Aorta (tissue), 5 donors: ENCODE data around the gene SLC26A1. TPM values are rescaled to one million over a fixed set of nuclear protein-coding genes. Genes with fewer than 3 reads are reported as not detected.

Experiments
- ATAC-seq: fragments of 200-7000 bp; cut with Tn5 transposase; one replicate; pipeline ENCODE4 v1.9.1; 2022; ENCODE audit warnings: moderate library complexity; ENCODE audit not compliant: low FRiP score
- DNase-seq, 2 donors: peaks; one replicate each; pipeline ENCODE4 v3.0.0-alpha.2; 2020
- H3K27ac ChIP-seq, 2 donors: one replicate each; pipeline ENCODE4 v1.5.1; 2013; ENCODE audit warnings: low read length in 2 of 2, mild to moderate bottlenecking in 2 of 2, moderate library complexity in 2 of 2, control low read depth in 1 of 2, inconsistent platforms in 1 of 2, low read depth in 1 of 2
- H3K27me3 ChIP-seq, 2 donors: one replicate each; pipeline ENCODE4 v1.6.1; 2013; ENCODE audit warnings: control low read depth in 1 of 2, low read length in 1 of 2, mild to moderate bottlenecking in 1 of 2, moderate library complexity in 1 of 2; ENCODE audit not compliant: insufficient read depth in 2 of 2, control insufficient read depth in 1 of 2
- H3K36me3 ChIP-seq, 2 donors: one replicate each; pipeline ENCODE4 v1.6.1; 2013; ENCODE audit warnings: control low read depth in 1 of 2, low read length in 1 of 2, mild to moderate bottlenecking in 1 of 2; ENCODE audit not compliant: insufficient read depth in 2 of 2, control insufficient read depth in 1 of 2
- H3K4me1 ChIP-seq, 2 donors: one replicate each; pipeline ENCODE4 v1.6.1; 2013; ENCODE audit warnings: low read length in 2 of 2, control low read depth in 1 of 2, mild to moderate bottlenecking in 1 of 2, moderate library complexity in 1 of 2; ENCODE audit not compliant: insufficient read depth in 2 of 2, control insufficient read depth in 1 of 2
- H3K4me3 ChIP-seq, 2 donors: one replicate each; pipeline ENCODE4 v1.5.1; 2013; ENCODE audit warnings: low read length in 2 of 2, control low read depth in 1 of 2, mild to moderate bottlenecking in 1 of 2
- H3K9me3 ChIP-seq: one replicate; pipeline ENCODE4 v1.6.1; 2013; ENCODE audit warnings: mild to moderate bottlenecking, low read length; ENCODE audit not compliant: control insufficient read depth
- WGBS, 2 donors: extraction: QIAGEN DNeasy Blood & Tissue Kit; methylation state at CpG; one replicate each; pipeline ENCODE4 v1.1.7; 2013; 5-methylcytosine and 5-hydroxymethylcytosine counted together
- intact Hi-C, 2 donors: fragments of 100-400 bp; cut with DNase I; formaldehyde crosslinking; loops; one replicate each; pipeline versions ENCODE4 v1.14.2 to v1.15.0; 2022
- polyA plus RNA-seq, 2 donors: library from polyadenylated mRNA; stranded (reverse); fragments of 200-250 nt; gene quantifications; one replicate each; pipeline ENCODE4 v1.2.3, GENCODE V29; 2013
- total RNA-seq, 2 donors: library from RNA; stranded (reverse); fragmentation: NEBNext Ultra II Directional; extraction: Animal tissue kit (Norgen Biotek cat#: 25700); gene quantifications; one replicate each; pipeline ENCODE4 v1.2.1, GENCODE V29; 2021
- donor health status: healthy with polysubstance abuse.
- donor health status: Bipolar disorder and iron deficiency.
- donor health status: DM: no; HTN: no; CAD: no.
- donor health status: DM: no; HTN: no; CAD: no.
- donor health status: DM: yes; HTN: yes; CAD: no.

The SLC26A1 gene
- total and polyA plus RNA-seq, 4 donors, result 0.38 to 0.87 (median 0.45) TPM; not detected in 1

- Histone ChIP-seq H3K27me3 (no peaks in the 10 kb centered on the region), H3K4me1 (no peaks in the 10 kb centered on the region), H3K27ac (no peak overlapping the region), H3K36me3 (no peaks in the 10 kb centered on the region), H3K4me3 (peak overlapping the region; percentile 70 to 90), H3K9me3 (no peaks in the 10 kb centered on the region)
- intact Hi-C loops, result loop anchor here in 1 of 2 donors (5.0 kb wide), 1 partner anchor 41 kb away; the partner anchor contains the start of genes GAK and TMEM175
- 1% methylated on average over 49 to 65 of the region's 65 CpGs for WGBS, 2 donors
- DNase-seq (no peak), ATAC-seq (peak; percentile 31)
Observed at GRCh38 chr4:972651-973424, 20.4 kb downstream of the SLC26A1 start.

DNA sequence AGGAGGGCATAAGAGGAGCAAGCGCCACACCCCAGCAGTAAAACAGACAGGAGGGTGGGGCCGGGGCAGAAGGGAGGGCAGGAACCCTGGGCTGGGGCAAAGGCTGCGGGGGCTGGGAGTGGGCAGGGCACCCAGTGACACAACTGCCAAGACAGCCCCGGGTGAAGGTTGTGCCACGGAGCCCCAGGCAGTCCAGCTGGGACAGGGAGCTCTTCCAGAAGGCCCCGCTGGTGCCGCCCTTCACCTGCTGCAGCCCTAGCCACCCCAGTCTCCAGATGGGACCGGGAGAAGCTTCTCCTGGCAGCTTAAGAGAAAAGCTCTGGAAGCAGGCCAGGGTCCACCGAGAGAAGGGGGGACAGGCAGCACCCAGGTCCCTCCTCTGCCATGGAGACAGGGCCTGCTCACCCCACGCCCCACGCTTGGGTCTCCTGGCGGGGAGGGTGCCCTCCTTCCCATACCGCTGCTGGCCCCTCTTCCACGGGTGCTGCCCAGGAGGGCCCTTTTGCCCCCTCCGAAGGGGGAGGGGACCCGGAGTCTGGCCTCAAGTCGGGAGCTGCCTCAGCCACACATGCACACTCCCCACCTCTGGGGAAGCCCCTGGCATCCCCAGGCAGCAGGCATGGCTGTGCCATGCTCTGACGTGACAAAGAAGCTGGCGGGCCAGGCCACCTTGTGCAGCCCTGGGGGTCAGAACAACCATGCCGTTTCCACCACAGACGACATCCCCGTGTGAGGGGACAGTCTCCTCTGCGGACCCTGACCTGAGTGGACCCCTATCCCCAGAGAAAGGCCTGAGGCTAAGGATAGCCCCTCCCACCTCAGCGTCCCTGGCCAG is 21.3 kb downstream of the SLC26A1 start:
- WGBS, 2 donors, result 44 to 52% methylated on average over 24 of the region's 24 CpGs

DNA sequence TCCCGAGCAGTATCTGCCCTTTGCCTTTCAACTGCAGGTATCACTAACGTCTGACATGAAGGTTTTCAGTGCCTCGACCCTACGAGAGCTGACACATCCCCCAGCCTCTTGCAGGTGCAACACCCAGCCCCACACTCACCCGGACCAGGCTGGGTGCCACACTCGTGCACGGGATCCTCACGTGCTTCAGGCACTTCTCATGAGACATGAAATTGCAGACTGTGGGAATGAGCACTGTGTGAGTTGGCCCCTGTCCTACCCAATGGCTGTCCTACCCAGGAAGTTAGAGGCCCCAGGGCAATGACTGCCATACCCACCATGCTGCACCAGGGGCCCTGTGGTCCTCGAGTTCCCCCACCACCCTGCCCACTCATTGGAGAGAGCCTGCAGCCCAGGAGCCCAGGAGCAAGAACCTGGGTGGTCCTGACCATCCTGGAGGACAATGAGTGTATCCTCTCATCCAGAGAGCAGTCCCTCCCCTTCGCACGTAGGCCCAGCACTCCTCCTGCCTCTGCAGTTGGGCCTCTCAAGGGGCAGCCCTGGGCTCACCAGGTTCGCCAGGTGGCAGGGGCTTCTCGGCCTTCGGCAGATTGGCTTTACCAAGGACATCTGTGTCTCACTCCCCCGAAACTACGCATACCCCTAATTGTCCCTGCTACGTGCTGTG is 22.2 kb downstream of the SLC26A1 start:
- Histone ChIP-seq H3K27ac (no peak overlapping the region), H3K36me3 (no peaks in the 10 kb centered on the region), H3K27me3 (no peaks in the 10 kb centered on the region), H3K4me3 (no peak overlapping the region), H3K4me1 (no peaks in the 10 kb centered on the region), H3K9me3 (no peaks in the 10 kb centered on the region)
- ATAC-seq (no peak), DNase-seq (no peak)
- 80 to 81% methylated on average over 17 of the region's 17 CpGs for WGBS, 2 donors
- intact Hi-C loops, result loop anchor here in 1 of 2 donors (5.0 kb wide), 1 partner anchor 39 kb away; the partner anchor contains the start of genes GAK and TMEM175

More for the DNA sequence above, 21.3 kb downstream of the SLC26A1 start:
- H3K4me3 ChIP-seq, result no peak overlapping the region
- ATAC-seq (no peak), DNase-seq (no peak)
- no peaks in the 10 kb centered on the region for H3K36me3 ChIP-seq
- no peaks in the 10 kb centered on the region for H3K9me3 ChIP-seq
- H3K4me1 ChIP-seq, result no peaks in the 10 kb centered on the region
- intact Hi-C loops, result loop anchor here in 1 of 2 donors (5.0 kb wide), 1 partner anchor 40 kb away; the partner anchor contains the start of genes GAK and TMEM175
- no peaks in the 10 kb centered on the region for H3K27me3 ChIP-seq
- no peak overlapping the region for H3K27ac ChIP-seq

DNA sequence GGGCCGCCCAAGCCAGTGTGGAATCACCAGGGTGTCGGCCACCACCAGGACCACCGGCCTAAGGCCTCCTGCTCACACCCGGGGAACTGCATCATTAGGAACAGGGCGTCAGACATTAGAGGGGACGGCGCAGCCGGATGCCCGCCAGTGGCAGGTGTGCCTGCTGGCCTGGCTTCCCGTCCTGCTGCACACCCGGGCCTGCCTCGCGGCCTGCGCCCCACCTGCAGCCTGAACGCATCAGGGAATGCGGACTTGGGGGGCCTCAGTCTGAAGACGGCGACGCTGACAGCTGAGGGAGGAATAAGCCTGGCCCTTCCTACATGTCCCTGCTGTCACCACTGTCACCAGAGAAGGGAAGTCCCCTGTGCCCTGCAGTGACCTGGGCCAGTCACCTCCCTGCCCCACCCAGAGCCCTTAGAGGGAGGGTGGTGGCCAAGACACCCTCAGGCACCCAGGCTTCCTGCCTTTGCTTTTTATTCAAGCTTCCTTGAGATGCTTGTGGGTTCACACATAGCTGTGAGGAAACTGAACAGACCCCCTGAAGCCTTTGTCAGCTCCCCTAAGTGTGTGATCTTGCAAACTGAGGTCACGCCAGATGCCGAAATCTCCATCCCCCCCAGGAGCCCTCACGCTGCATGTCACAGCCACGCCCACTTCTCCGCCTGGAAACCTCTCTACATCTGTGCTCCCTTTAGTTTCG is 23.0 kb downstream of the SLC26A1 start:
- Histone ChIP-seq H3K9me3 (no peaks in the 10 kb centered on the region), H3K4me3 (no peak overlapping the region), H3K4me1 (no peaks in the 10 kb centered on the region), H3K27ac (no peak overlapping the region), H3K36me3 (no peaks in the 10 kb centered on the region), H3K27me3 (no peaks in the 10 kb centered on the region)
- no peak for ATAC-seq
- intact Hi-C loops, result loop anchor here in 1 of 2 donors (5.0 kb wide), 1 partner anchor 38 kb away; the partner anchor contains the start of genes GAK and TMEM175
- WGBS, 2 donors, result 89 to 94% methylated on average over 20 to 25 of the region's 25 CpGs
- no peak for DNase-seq

- DNase-seq (no peak), ATAC-seq (no peak)
- no peaks in the 10 kb centered on the region for H3K4me1 ChIP-seq
- no peaks in the 10 kb centered on the region for H3K9me3 ChIP-seq
- no peaks in the 10 kb centered on the region for H3K36me3 ChIP-seq
- no peak overlapping the region for H3K27ac ChIP-seq
- no peak overlapping the region for H3K4me3 ChIP-seq
- no peaks in the 10 kb centered on the region for H3K27me3 ChIP-seq
- intact Hi-C loops, result no loop called here
- 89 to 93% methylated on average over 23 of the region's 23 CpGs for WGBS, 2 donors
Observed at GRCh38 chr4:968621-969394, 24.4 kb downstream of the SLC26A1 start.

DNA sequence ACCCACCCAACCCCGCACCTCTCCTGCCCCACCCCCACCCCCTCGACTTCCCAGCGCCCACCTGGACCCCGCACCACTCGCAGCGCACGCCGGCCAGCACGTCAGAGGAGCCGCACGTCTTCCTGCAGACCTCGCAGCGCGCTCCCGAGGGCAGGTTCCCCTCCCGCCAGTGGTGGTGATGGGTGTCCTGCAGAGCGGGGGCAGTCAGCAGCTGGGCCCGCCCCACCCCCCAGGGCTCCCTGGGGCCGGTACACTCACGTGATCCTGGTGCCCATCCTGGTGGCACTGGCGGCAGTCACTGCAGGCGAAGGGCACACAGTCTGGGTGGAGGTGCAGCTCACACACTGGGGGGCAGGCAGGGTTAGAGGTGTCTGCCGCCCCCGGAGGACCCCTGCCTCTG is 25.0 kb downstream of the SLC26A1 start:
- no peak overlapping the region for H3K4me3 ChIP-seq
- H3K36me3 ChIP-seq, result no peaks in the 10 kb centered on the region
- no peaks in the 10 kb centered on the region for H3K4me1 ChIP-seq
- no peaks in the 10 kb centered on the region for H3K9me3 ChIP-seq
- H3K27me3 ChIP-seq, result no peaks in the 10 kb centered on the region
- no peak overlapping the region for H3K27ac ChIP-seq
- ATAC-seq (no peak), DNase-seq (no peak)
- 30 to 36% methylated on average over 24 of the region's 24 CpGs for WGBS, 2 donors
- intact Hi-C loops, result no loop called here

DNA sequence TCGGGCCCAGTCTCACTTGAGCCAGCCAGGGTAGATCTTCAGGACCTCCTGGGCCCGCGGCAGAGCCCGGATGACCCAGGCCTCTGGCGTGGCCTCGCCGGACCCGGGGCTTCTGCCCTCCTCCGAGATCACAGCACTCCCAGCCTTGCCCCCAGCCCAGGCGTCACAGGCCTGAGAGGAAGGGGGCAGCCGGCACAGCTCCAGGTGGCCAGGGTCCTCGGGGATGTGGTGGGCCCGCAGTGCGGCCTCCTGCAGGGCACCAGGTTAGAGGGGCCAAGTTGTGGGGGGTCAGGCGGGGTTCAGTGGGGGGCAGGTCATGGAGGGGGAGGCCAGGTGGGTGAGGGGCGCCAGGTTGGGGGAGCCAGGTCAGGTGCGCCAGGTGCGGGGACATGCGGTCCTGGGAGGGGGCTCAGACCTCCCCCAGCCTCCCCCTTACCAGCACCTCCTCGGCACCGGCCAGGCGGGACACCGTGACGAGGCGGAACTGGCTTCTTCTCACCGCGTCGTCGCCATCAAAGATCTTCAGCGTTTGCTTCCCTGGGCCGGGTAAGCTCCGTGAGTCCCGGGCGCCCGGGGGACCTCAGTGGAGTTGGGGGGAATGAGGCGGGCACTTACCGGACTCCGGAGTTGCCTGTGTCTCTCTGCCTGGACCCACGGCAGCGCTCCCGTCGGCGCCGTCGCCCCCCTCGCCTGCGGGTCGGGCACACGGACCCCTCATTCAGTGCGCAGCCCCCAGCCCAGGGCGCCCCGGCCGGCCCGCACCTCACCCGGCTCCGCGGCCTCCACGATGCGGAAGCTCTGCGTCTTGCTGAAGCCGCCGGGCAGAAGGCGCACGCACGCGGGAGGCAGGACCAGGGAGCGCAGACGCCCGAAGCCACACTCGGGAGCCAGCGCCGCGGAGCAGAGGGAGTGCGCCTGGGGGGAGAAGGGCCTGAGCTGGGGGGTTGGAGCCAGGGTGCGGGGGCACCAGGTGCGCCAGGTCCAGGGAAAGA is 25.8 kb downstream of the SLC26A1 start:
- Histone ChIP-seq H3K27ac (no peak overlapping the region), H3K9me3 (no peaks in the 10 kb centered on the region), H3K4me1 (no peaks in the 10 kb centered on the region), H3K27me3 (no peaks in the 10 kb centered on the region), H3K4me3 (no peak overlapping the region), H3K36me3 (no peaks in the 10 kb centered on the region)
- intact Hi-C loops, result no loop called here
- 50 to 51% methylated on average over 67 to 76 of the region's 76 CpGs for WGBS, 2 donors
- DNase-seq (no peak), ATAC-seq (no peak)
